Measurements from ENCODE around the gene CRIP2. TPM values are rescaled to one million over a fixed set of nuclear protein-coding genes. Genes with fewer than 3 reads are reported as not detected.

The CRIP2 gene
- total and polyA plus RNA-seq, 9 of the 15 experiments (the other 6 are each of a cell fraction or from before 2014, with no cell fraction given) = 0.18 to 2.0 (median 0.69) TPM; not detected in 1

DNA sequence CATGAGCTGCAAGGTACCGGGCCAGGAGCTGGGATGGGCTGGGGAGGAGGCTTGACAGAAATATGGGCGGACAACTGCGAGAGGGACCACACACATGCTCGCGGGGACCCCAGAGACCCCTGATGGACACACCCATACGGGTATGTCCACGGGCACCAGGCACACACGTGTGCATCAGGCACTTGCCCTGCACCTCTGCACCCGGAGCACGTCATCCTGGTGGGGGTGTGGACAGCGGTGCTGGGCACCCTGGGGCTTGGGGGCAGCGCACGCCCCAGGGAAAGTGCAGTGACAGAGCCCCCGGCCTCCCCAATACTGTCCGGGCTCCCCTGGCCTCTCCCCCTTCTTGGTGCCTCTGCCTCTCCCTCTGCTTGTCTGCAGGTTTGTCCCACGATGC lies 10.4 kb downstream of the CRIP2 start:
- no peaks in the 10 kb centered on the region for H3K9me3 ChIP-seq (replicated peaks; ENCODE audit: control insufficient read depth, insufficient read depth, low read depth, low read length)
- no peak overlapping the region for H3K4me2 ChIP-seq (ENCODE audit: insufficient read depth, low read length)
- POLR2A ChIA-PET = no interaction called here
- H3K36me3 ChIP-seq (ENCODE audit: control insufficient read depth, insufficient read depth, low read length) = no peaks in the 10 kb centered on the region
- in situ Hi-C loops (cut with MboI) = loop anchor here (5.0 kb wide), 1 partner anchor 113 kb away; no protein-coding TSS in a partner anchor
- 87% methylated on average over 6 of the region's 16 CpGs for WGBS (ENCODE audit: insufficient coverage, low coverage, missing lambda C conversion rate)
- ATAC-seq (no peak), DNase-seq (ENCODE audit: extremely low read depth in 1 of 4, low spot score in 3 of 4) (no peak), FAIRE-seq (no peak)
- H3K9ac ChIP-seq (ENCODE audit: insufficient read depth in 1 of 2, low read depth in 2 of 2, low read length in 2 of 2) = peak overlapping the region in 1 of 2 experiments; percentile 52; a peak in 2 of 4 replicates
- no peak overlapping the region for H3K27ac ChIP-seq (ENCODE audit: extremely low read depth, low read depth, low read length)
- no peak overlapping the region for H2AFZ ChIP-seq (ENCODE audit: low read depth, low read length)
- CTCF ChIA-PET (ENCODE audit: low intra/inter-chr PET ratio) = no interaction called here
- H3K9me1 ChIP-seq (ENCODE audit: control insufficient read depth, insufficient read depth, low read length) = no peaks in the 10 kb centered on the region
- H3K4me3 ChIP-seq = no peak overlapping the region
- H4K20me1 ChIP-seq (replicated peaks; ENCODE audit: control insufficient read depth, insufficient read depth, low read length) = no peaks in the 10 kb centered on the region
- H3K79me2 ChIP-seq (ENCODE audit: control insufficient read depth, insufficient read depth, low read length) = no peaks in the 10 kb centered on the region
- H3K4me1 ChIP-seq (replicated peaks in 1 of 2; ENCODE audit: control insufficient read depth in 2 of 2, insufficient read depth in 2 of 2, low read length in 2 of 2) = peaks cover 12 to 94% of the 10 kb centered on the region in 2 experiments
- BruUV-seq (replicated peaks) = no TSS peak
- intact Hi-C loops (cut with micrococcal nuclease) = loop anchor here (5.0 kb wide), 1 partner anchor 38 kb away; no protein-coding TSS in a partner anchor
- no peaks in the 10 kb centered on the region; a peak in 1 of 5 replicates for H3K27me3 ChIP-seq (ENCODE audit: control insufficient read depth in 2 of 2, insufficient read depth in 2 of 2, low read length in 2 of 2)
- TF ChIP-seq GATAD2B (IDR thresholded peaks at IDR 0.05; ENCODE audit: borderline replicate concordance) = no peak
- TF ChIP-seq ASH1L (IDR thresholded peaks at IDR 0.05; ENCODE audit: borderline replicate concordance, low read depth, partially characterized antibody) = no peak
- TF ChIP-seq, protein P1, sequence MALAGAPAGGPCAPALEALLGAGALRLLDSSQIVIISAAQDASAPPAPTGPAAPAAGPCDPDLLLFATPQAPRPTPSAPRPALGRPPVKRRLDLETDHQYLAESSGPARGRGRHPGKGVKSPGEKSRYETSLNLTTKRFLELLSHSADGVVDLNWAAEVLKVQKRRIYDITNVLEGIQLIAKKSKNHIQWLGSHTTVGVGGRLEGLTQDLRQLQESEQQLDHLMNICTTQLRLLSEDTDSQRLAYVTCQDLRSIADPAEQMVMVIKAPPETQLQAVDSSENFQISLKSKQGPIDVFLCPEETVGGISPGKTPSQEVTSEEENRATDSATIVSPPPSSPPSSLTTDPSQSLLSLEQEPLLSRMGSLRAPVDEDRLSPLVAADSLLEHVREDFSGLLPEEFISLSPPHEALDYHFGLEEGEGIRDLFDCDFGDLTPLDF (CRISPR knock-in tag; IDR thresholded peaks at IDR 0.05) = no peak
- TF ChIP-seq, protein P2, sequence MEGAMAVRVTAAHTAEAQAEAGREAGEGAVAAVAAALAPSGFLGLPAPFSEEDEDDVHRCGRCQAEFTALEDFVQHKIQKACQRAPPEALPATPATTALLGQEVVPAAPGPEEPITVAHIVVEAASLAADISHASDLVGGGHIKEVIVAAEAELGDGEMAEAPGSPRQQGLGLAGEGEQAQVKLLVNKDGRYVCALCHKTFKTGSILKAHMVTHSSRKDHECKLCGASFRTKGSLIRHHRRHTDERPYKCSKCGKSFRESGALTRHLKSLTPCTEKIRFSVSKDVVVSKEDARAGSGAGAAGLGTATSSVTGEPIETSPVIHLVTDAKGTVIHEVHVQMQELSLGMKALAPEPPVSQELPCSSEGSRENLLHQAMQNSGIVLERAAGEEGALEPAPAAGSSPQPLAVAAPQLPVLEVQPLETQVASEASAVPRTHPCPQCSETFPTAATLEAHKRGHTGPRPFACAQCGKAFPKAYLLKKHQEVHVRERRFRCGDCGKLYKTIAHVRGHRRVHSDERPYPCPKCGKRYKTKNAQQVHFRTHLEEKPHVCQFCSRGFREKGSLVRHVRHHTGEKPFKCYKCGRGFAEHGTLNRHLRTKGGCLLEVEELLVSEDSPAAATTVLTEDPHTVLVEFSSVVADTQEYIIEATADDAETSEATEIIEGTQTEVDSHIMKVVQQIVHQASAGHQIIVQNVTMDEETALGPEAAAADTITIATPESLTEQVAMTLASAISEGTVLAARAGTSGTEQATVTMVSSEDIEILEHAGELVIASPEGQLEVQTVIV (CRISPR knock-in tag; IDR thresholded peaks at IDR 0.05; ENCODE audit: borderline replicate concordance) = no peak
- no peak for TF ChIP-seq TBL1XR1 (IDR thresholded peaks at IDR 0.05; ENCODE audit: low read length in 2 of 2)
- no peak for TF ChIP-seq NCOA4 (IDR thresholded peaks at IDR 0.05; ENCODE audit: partially characterized antibody)
- TF ChIP-seq, protein P3, sequence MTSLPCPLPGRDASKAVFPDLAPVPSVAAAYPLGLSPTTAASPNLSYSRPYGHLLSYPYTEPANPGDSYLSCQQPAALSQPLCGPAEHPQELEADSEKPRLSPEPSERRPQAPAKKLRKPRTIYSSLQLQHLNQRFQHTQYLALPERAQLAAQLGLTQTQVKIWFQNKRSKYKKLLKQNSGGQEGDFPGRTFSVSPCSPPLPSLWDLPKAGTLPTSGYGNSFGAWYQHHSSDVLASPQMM (CRISPR knock-in tag; IDR thresholded peaks at IDR 0.05) = no peak
- TF ChIP-seq DDX20 (tag; IDR thresholded peaks at IDR 0.05; ENCODE audit: low read depth) = no peak
- no peak for TF ChIP-seq ZNF133 (CRISPR knock-in tag; IDR thresholded peaks at IDR 0.05)
- TF ChIP-seq ZNF586 (CRISPR knock-in tag; conservative IDR thresholded peaks at IDR 0.05) = no peak
- TF ChIP-seq ZNF134 (CRISPR knock-in tag; conservative IDR thresholded peaks at IDR 0.05) = no peak
- TF ChIP-seq, protein P4, sequence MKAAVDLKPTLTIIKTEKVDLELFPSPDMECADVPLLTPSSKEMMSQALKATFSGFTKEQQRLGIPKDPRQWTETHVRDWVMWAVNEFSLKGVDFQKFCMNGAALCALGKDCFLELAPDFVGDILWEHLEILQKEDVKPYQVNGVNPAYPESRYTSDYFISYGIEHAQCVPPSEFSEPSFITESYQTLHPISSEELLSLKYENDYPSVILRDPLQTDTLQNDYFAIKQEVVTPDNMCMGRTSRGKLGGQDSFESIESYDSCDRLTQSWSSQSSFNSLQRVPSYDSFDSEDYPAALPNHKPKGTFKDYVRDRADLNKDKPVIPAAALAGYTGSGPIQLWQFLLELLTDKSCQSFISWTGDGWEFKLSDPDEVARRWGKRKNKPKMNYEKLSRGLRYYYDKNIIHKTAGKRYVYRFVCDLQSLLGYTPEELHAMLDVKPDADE (conservative IDR thresholded peaks at IDR 0.05; ENCODE audit: control insufficient read depth, low read depth, low read length) = no peak
- TF ChIP-seq, protein P5, sequence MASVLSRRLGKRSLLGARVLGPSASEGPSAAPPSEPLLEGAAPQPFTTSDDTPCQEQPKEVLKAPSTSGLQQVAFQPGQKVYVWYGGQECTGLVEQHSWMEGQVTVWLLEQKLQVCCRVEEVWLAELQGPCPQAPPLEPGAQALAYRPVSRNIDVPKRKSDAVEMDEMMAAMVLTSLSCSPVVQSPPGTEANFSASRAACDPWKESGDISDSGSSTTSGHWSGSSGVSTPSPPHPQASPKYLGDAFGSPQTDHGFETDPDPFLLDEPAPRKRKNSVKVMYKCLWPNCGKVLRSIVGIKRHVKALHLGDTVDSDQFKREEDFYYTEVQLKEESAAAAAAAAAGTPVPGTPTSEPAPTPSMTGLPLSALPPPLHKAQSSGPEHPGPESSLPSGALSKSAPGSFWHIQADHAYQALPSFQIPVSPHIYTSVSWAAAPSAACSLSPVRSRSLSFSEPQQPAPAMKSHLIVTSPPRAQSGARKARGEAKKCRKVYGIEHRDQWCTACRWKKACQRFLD (CRISPR knock-in tag; IDR thresholded peaks at IDR 0.05) = no peak
- TF ChIP-seq, protein P6, sequence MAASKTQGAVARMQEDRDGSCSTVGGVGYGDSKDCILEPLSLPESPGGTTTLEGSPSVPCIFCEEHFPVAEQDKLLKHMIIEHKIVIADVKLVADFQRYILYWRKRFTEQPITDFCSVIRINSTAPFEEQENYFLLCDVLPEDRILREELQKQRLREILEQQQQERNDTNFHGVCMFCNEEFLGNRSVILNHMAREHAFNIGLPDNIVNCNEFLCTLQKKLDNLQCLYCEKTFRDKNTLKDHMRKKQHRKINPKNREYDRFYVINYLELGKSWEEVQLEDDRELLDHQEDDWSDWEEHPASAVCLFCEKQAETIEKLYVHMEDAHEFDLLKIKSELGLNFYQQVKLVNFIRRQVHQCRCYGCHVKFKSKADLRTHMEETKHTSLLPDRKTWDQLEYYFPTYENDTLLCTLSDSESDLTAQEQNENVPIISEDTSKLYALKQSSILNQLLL (CRISPR knock-in tag; IDR thresholded peaks at IDR 0.05; ENCODE audit: borderline replicate concordance) = no peak
